C4-2B (cell line): Measurements from ENCODE around the gene PRKG1.

Experiments used
- CTCF ChIP-seq: fragments of 450-650 bp; conservative IDR thresholded peaks from 2 replicates; pipeline ENCODE4 v1.5.1; 2017; ENCODE audit warnings: mild to moderate bottlenecking
- ZFX ChIP-seq: fragments of 450-650 bp; IDR thresholded peaks from 2 replicates; pipeline ENCODE4 v1.6.1; 2017

- no peak for TF ChIP-seq CTCF
- TF ChIP-seq ZFX, result no peak
These were observed 1037.0 kb downstream of the PRKG1 start for GRCh38 chr10:52111101-52111891.
